ENCODE data around the gene CCDC85B. TPM values are rescaled to one million over a fixed set of nuclear protein-coding genes. Genes with fewer than 3 reads are reported as not detected.

The CCDC85B gene
- polyA plus RNA-seq, 3 donors = 20.8 to 35.2 (median 24.4) TPM

- intact Hi-C loops (cut with micrococcal nuclease) = no loop called here
- Histone ChIP-seq H3K4me2 (replicated peaks; ENCODE audit: extremely low read depth, low read length, poor library complexity, severe bottlenecking) (no peak overlapping the region), H3K36me3 (replicated peaks in 1 of 2; ENCODE audit: control insufficient read depth in 1 of 2, insufficient read depth in 2 of 2, low read length in 2 of 2) (peaks cover 42 to 58% of the 10 kb centered on the region in 2 donors), H3K27me3 (ENCODE audit: control insufficient read depth in 2 of 2, insufficient read depth in 2 of 2, low read length in 2 of 2) (no peaks in the 10 kb centered on the region), H3K4me1 (ENCODE audit: control insufficient read depth in 1 of 2, insufficient read depth in 2 of 2, low read length in 2 of 2) (peaks cover 31 to 40% of the 10 kb centered on the region in 2 donors), H3K27ac (ENCODE audit: low read depth in 1 of 2, low read length in 2 of 2) (peak overlapping the region in 1 of 2 donors; percentile 93), H3K9me3 (replicated peaks in 1 of 2; ENCODE audit: control insufficient read depth in 1 of 2, insufficient read depth in 1 of 2, low read length in 2 of 2) (peaks cover 4 to 8% of the 10 kb centered on the region in 2 donors), H3K4me3 (replicated peaks in 1 of 3; ENCODE audit: low read depth in 2 of 3, low read length in 3 of 3) (no peak overlapping the region), H2AFZ (ENCODE audit: insufficient read depth, low read depth, low read length, poor library complexity, severe bottlenecking) (no peak overlapping the region), H3K9ac (ENCODE audit: insufficient read depth, low read length, poor library complexity, severe bottlenecking) (no peak overlapping the region), H3K79me2 (ENCODE audit: insufficient read depth, low read length) (peaks cover 48% of the 10 kb centered on the region), H4K20me1 (ENCODE audit: insufficient read depth, low read length) (peaks cover 78% of the 10 kb centered on the region)
- H3K4me3 Mint-ChIP-seq = no peak overlapping the region
- H3K36me3 Mint-ChIP-seq = peaks cover 45 to 59% of the 10 kb centered on the region in 2 donors
- DNase-seq = peak in 1 of 3 donors; percentile 6
- peaks cover 0 to 15% (median 8%) of the 10 kb centered on the region in 7 donors for H3K9me3 Mint-ChIP-seq
- 98% methylated on average over 9 of the region's 15 CpGs for WGBS (ENCODE audit: insufficient coverage)
- no peak for TF ChIP-seq CTCF (IDR thresholded peaks at IDR 0.05)
- H3K27ac Mint-ChIP-seq = peak overlapping the region in 5 of 7 donors; percentile 58 to 97 (median 95)
- peaks cover 0 to 2% (median 1%) of the 10 kb centered on the region in 3 donors for H3K27me3 Mint-ChIP-seq (ENCODE audit: low read depth in 3 of 3)
- peaks cover 47% of the 10 kb centered on the region for H3K4me1 Mint-ChIP-seq
These were observed 35.3 kb upstream of the CCDC85B start for GRCh38 chr11:65854852-65855837.

GRCh38 chr11:65855927-65856363 is 34.5 kb upstream of the CCDC85B start:
- Histone ChIP-seq H4K20me1 (ENCODE audit: insufficient read depth, low read length) (peaks cover 70% of the 10 kb centered on the region), H3K27me3 (ENCODE audit: control insufficient read depth in 2 of 2, insufficient read depth in 2 of 2, low read length in 2 of 2) (no peaks in the 10 kb centered on the region), H3K4me3 (replicated peaks in 1 of 3; ENCODE audit: low read depth in 2 of 3, low read length in 3 of 3) (peak overlapping the region in 2 of 3 experiments; percentile 91 to 98), H3K36me3 (replicated peaks in 1 of 2; ENCODE audit: control insufficient read depth in 1 of 2, insufficient read depth in 2 of 2, low read length in 2 of 2) (peaks cover 42 to 53% of the 10 kb centered on the region in 2 donors), H3K9me3 (replicated peaks in 1 of 2; ENCODE audit: control insufficient read depth in 1 of 2, insufficient read depth in 1 of 2, low read length in 2 of 2) (peaks cover 4 to 8% of the 10 kb centered on the region in 2 donors), H3K4me1 (ENCODE audit: control insufficient read depth in 1 of 2, insufficient read depth in 2 of 2, low read length in 2 of 2) (peaks cover 33 to 45% of the 10 kb centered on the region in 2 donors), H3K9ac (ENCODE audit: insufficient read depth, low read length, poor library complexity, severe bottlenecking) (no peak overlapping the region), H3K4me2 (replicated peaks; ENCODE audit: extremely low read depth, low read length, poor library complexity, severe bottlenecking) (peak overlapping the region; percentile 96), H3K79me2 (ENCODE audit: insufficient read depth, low read length) (peaks cover 54% of the 10 kb centered on the region), H3K27ac (ENCODE audit: low read depth in 1 of 2, low read length in 2 of 2) (peak overlapping the region; percentile 8 to 93), H2AFZ (ENCODE audit: insufficient read depth, low read depth, low read length, poor library complexity, severe bottlenecking) (no peak overlapping the region)
- no peak for DNase-seq
- H3K4me1 Mint-ChIP-seq = peaks cover 50% of the 10 kb centered on the region
- H3K4me3 Mint-ChIP-seq = peak overlapping the region; percentile 87 to 94
- H3K9me3 Mint-ChIP-seq = peaks cover 0 to 15% (median 8%) of the 10 kb centered on the region in 7 donors
- H3K36me3 Mint-ChIP-seq = peaks cover 45 to 58% of the 10 kb centered on the region in 2 donors
- TF ChIP-seq CTCF (IDR thresholded peaks at IDR 0.05) = no peak
- peak overlapping the region; percentile 52 to 97 (median 95) for H3K27ac Mint-ChIP-seq
- intact Hi-C loops (cut with micrococcal nuclease) = no loop called here
- peaks cover 0 to 2% (median 1%) of the 10 kb centered on the region in 3 donors for H3K27me3 Mint-ChIP-seq (ENCODE audit: low read depth in 3 of 3)
- 93% methylated on average over 15 of the region's 15 CpGs for WGBS (ENCODE audit: insufficient coverage)
